Activated CD4-positive, alpha-beta T cell treated with anti-CD3 and anti-CD28 coated beads, Interleukin-2, amount 50 U/mL, for 48 hours (primary cell): ENCODE data around the gene FAM83E.

Source experiments
- DNase-seq, 2 experiments: peaks; one replicate each; pipeline ENCODE4 v3.0.0-alpha.2; 2020

FAM83E gene

DNA sequence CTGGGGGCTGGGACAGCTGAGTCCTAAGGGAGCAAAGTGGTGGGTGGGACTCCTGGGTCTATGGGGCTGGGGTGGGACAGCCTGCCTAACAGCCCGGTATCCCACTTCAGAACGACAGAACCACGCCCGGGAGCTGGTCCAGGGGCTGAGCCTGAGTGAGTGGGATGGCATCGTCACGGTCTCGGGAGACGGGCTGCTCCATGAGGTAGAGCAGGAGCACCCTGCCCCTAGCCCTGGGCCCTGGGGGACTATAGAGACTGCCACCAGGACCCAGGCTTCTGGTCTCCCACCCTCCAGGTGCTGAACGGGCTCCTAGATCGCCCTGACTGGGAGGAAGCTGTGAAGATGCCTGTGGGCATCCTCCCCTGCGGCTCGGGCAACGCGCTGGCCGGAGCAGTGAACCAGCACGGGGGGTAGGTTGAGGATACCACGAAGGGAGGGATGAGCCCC is 13.0 kb upstream of the FAM83E start:
- no peak for DNase-seq

DNA sequence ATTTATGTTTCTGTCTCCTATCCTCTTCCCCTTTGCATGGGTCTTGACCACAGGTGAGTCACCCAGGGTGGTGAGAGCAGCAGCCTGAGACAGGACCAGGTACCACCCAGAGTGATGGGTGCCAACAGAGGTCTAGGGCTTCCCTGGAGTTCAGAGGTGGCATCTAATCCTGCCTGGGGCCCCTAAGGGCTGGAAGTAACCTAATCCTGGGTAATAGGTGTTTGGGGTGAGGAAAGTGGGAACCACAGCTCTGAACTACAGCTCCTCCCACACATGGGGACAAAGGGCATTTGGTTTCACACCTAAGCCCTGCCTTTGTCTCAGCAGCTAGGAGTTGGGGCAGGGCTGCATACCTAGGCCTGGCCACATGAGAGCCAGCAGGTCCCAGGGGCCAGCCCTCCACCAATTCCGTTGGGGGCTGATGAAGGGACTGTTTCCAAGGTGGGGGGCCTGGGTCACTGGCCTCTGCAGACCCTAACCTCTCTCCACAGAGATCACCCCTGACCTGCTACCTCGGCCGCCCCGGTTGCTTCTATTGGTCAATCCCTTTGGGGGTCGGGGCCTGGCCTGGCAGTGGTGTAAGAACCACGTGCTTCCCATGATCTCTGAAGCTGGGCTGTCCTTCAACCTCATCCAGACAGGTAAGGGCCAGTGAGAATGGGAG is 12.5 kb upstream of the FAM83E start:
- no peak for DNase-seq

DNA sequence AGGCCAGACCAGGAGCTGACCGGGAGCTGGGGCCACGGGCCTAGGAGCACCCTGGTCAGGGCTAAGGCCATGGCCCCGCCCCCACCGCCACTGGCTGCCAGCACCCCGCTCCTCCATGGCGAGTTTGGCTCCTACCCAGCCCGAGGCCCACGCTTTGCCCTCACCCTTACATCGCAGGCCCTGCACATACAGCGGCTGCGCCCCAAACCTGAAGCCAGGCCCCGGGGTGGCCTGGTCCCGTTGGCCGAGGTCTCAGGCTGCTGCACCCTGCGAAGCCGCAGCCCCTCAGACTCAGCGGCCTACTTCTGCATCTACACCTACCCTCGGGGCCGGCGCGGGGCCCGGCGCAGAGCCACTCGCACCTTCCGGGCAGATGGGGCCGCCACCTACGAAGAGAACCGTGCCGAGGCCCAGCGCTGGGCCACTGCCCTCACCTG is 11.0 kb upstream of the FAM83E start:
- DNase-seq, result no peak

DNA sequence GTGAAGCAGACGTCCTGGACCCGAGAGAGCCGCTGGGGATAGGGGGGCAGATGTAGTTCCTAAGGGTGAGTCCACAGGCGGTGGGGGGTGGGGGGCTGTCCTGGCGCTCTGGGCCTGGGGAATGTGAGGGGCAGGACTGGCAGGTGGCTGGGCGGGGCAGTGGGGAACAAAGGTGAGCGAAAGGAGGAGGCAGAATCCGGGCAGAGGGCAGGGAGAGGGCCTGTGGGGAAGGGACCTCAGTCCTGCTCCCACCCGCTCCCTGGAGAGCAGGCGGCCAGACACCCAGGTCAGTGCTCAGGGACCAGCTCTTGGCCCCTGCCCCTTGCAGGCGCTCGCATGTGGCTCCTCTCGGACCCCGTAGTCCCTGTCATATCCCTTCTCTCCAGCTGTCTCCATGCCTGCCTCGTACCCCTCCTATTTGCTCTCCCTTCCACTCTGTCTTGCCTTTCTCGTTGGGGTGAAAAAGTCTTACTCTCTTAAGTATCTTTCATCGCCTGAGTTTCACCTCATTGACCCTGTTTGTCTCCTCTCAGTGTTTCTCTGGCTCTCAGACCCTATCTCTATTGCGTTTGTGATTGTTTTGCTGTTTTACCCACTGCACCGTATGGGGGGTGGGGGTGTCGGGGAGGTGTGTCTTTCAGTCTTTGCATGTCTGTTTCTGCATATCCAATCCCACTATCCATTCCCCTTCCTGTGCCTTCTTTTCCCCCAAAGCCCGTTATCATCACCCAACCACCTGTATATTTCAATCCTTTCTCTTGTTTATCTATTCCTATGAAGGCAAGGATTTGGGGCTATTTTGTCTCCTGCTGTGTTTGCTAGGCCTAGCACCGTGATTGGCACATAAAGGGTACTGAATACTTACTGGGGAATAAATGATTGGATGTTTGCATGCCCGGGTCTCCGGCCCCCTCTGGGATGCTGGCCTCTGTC is 10.2 kb upstream of the FAM83E start:
- no peak for DNase-seq

DNA sequence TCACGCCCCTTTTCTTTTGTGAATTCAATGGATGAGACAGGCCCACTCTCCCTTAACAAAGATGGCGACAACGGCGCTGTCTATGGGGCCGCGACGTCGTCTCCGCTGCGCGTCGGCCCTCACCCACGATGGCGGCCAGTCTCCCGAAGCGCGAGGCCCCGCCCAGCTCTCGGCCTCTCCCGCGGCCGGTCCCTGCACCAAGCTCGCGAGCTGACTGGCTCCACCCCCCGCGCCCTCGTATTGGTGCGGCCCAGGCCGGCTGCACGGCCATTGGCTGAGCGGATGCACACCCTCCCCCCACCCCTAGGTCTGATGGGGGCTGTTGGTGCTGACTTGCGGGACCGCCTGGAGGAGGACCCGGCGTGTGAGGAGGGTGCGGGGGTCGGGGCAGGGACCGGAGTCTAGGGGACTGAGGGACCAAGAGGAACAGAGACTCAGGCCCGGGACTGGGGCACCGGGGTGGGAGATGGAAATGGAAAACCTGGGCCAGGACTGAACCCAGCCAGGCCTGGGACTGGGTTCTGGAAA is 9.3 kb upstream of the FAM83E start:
- peak; percentile 98 to 99 for DNase-seq

DNA sequence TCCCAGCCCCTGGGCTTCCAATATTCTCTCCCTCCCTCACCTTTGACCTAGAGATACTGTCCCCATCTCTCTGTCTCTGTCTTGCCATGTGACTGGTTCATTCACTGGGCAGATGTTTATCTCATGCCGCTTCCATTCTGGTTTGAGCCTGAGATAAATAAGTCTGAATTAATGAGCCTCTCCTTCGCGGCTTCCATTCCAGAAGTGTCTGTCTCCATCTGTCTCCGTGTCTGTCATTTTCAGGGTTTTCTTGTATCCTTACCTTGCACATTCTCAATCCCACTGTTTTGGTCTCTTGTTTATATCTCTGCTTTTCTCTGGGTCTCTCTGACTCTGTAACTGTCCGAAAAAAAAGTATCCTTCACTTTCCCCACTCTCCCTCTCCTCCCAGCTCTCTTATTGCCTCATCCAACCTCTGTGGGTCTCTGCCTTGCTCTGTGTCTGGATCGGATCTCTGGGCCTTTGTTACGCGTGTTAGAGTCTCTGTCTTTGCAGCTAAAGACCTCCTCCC is 8.7 kb upstream of the FAM83E start:
- no peak for DNase-seq

DNA sequence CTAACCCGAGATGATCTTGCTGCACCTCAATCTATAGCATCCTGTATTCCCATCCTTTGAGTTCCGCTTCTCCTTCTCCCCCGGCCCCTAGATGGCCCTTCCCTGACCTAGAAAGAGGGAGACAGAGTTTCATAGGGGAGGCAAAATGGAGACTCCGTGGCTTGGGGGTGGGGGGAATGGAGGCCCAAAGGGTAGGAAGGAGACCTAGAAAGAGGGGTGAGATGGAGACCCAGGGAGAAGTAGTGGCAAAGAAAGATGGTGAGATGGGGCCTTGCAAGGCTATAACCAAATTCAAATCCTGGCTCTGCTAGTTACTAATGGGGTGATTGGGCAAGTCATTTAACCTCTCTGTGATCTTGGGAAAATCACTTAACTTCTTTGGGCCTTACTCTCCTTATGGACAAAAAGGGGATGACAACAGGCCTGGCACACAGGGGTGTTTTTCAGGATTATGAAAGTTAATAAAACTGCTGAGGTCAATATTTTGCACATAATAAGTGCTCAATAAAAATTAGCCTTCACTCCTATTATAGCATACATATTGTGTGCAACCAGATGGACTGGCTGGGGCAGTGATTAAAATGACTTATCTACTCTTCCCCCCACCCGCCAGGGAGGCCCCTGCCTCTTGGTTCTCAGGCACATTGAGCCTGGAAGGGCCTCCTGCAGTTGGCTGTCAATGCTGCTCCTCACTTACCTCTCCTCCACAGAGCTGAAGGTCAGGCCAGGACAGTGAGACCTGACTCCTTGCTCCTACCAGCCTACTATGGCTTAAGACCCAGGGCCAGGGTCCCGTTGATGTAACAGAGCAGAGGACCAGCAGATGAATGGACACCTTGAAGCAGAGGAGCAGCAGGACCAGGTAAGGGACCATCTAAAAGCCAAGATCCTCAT is 5.1 kb upstream of the FAM83E start:
- no peak for DNase-seq

DNA sequence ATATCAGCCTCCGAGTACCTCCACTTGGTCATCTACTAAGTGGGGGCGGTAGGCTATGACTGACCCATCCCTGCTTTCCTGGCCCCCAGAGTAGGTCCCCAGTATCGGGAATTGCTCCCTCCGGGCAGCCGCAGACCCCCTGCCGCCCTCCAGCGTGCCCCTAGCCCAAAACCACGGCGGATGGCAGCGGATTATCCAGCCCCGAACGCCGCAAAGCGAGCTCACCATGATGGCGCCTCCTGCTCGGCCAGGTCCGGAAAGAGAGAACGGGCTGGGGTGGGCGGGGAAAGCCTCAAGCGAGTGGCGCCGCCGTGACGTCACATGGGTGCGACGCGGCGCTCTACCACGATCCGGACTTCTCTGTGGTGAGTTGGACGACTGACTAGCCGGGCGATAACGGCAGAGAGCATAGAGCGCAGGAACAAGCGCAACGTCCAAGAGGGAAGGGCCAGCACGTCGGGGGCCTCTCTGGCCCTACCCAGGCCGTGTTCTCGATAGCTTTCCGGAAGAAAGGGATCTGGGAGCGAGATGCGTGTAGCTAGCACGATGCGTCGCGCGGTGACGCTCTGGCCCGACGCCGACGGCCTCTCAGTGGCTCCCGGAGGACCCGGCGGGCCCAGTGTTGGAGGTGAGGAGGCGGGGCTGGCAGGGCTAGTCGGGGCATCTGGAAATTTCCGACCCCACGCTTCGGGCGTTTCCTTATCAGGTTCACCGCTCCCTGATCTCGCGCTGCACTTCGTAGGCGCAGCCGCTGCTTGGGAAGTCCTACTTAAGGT is 4.2 kb upstream of the FAM83E start, which contains the start of the genes RPL18 and SPHK2:
TSS of gene RPL18 (minus strand) at position 263 of the 776 bp plus-strand sequence. CDS start at position 228, 35 bp downstream.
TSS of gene SPHK2 (plus strand) at position 591 of the 776 bp plus-strand sequence. CDS start 1,009 bp downstream, outside the sequence.
- DNase-seq, result peak; percentile 96

DNA sequence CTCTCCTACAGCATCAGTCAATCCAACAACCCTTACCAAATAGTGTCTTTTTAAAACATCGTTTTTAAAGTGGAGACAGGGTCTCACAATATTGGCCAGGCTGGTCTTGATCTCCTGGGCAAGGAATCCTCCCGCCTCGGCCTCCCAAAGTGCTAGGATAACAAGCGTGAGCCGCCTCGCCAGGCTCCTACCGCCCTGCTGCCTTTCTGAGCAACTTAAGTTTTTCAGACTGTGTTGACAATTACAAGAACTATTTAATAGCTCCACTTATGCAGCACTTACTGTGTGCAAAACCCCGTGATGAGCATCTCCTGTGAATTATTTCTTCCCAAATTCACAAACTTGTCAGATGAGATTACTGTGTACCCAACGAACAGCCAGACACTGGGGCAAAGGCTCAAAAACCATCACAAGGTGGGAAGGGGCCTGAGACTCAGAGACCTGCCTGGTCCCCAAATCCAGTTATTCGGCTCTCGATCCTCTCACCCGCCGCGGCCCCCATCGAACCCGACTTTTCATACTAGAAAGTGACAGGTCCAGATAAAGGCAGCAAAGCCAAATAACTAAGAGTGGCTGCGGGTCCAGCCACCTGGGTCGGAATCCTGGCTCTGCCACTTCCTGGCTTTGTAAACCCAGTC is 3.5 kb upstream of the FAM83E start:
- no peak for DNase-seq

DNA sequence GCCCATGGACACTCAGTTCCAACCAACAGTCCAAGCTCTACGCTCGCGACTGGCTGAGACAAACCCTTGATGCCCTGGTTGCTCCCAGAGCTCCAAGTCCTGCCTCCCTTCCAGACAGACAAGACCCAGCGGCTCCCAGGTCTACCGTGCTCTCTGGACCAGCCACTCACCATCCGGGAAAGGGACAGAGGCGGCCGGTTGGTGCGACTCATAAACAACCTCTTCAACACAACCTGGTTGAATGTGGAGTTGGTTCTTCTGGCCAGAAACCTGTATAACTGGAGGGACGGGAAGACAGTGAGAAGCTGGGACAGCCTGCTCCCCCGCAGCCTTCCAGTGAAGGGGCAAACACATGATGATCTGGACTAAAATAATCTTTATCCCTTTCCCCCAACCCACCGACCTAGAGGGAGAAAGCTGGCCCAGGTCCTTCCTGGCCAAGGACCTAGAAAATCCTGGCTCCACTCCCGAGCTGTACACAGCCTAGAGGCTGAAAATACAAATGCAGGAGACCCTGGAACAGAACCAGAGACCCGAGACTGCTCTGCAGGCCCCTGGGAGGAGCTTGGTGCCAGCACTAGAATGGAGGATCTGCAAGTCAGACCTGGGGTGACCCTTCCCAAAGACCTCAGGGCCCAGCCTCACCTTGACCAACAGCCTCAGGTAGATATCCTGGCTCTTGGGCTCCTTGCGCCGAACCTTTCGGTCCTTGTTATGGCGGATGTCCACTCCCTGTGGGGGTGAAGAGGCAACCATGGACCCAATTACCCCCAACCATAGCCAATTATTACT is 2.5 kb upstream of the FAM83E start:
- DNase-seq, result no peak

DNA sequence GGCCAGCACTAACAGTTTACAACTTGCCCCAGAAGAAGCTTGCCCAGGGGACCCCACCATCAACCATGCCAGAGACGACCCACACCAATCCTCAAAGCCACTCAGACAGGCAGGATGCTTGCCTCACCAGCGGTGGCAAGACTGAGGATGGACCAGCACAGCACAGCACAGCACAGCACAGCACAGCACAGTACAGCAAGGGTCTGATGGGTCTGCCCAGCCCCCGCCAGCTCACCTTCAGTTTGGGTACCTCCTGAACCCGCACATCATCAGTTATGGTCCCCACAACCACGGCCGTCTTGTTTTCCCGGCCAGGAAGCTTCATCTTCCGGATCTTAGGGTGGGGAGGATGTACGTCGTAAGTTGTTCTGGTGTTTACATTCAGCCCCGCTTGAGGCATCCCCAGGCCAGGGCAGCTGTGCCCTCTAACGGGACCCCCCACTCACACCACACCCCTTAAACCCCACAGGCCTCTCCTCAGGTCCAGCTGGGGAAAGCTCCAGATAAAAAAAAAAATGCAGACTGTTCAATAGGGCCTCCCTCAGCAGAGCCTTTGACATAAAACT is 1.7 kb upstream of the FAM83E start:
- no peak for DNase-seq

DNA sequence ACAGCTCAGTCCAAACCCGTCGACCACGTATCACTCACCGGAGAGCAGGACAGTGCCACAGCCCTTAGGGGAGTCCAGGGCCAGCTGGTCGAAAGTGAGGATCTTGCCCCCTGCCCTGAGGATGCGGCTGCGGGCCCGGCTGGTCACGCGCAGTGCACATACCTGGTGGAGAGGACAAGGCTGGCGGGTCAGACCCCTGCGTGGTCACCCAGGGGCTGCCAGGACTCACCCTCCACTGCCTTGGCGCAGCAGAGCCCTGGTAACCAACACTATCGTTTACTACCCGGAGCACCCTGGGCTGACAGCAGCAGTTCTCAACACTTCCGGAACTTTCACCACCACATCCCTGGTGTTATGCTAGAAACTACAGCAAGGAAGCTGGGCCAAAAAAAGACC is 1.2 kb upstream of the FAM83E start:
- no peak for DNase-seq

DNA sequence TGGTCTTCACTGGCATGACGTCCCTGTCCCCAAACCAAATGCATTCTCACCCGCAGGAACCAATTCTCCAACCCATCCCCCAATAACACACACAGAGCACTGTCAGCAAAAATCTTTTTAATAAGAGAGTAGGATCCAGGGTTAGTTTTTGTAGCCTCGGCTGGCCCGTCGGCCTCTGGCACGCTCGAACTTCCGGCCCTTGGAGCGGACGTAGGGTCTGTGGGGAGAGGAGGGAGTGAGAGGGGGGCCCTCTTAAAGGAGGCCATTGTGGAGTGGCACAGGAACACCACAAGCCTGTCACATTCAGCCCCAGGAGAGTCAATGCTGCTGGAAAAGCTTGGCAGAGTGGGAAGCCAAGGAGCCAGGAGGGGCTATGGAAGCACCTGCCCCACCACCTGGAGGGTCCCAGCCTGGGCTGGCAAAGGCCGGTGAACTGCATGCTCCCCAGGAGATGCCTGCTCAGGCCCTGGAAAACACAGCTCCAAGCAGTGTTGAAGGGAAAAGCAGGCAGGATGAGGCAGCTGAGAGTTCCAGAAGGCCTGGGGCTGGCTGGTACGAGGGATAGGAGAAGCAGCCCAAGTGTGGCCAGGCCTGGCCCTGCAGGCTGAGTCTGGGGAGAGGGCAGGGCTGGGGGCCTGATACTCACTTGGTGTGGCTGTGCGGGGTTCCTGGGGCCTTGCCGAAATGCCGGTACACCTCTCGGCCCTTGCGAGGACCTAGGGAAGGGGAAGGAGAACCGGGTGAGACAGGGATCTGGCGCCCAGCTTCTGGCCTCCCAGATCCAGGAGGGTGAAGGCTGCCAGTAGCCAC is 560 bp upstream of the FAM83E start:
- DNase-seq, result no peak

DNA sequence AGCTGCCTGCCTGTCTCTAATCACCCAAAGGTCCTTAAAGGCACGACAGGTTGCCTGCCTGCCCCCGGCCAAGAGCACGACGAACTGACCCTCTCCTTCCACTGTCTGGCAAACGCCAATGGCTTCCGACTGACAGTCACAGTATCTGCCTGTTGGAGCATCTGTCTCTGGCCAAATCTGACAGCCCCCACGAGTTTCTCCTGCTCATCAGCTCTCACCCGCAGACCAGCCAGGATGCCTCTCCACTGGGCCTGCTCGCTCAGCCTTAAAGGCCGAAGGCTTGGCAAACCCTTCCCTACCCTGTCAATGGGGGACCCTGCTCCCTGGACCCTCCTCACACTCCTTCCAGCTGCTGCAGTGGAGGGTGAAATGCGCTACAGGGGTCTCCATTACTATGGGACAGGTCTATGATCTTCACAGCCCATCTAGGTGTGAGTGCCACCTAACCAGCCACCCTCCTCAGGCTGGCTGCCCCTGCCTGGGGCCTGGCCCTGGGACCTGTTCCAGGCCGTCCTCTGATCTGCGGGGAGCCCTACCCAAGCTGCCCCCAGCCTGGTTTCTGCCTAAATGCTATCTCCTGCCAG is 932 bp downstream of the FAM83E start:
- DNase-seq, result no peak

DNA sequence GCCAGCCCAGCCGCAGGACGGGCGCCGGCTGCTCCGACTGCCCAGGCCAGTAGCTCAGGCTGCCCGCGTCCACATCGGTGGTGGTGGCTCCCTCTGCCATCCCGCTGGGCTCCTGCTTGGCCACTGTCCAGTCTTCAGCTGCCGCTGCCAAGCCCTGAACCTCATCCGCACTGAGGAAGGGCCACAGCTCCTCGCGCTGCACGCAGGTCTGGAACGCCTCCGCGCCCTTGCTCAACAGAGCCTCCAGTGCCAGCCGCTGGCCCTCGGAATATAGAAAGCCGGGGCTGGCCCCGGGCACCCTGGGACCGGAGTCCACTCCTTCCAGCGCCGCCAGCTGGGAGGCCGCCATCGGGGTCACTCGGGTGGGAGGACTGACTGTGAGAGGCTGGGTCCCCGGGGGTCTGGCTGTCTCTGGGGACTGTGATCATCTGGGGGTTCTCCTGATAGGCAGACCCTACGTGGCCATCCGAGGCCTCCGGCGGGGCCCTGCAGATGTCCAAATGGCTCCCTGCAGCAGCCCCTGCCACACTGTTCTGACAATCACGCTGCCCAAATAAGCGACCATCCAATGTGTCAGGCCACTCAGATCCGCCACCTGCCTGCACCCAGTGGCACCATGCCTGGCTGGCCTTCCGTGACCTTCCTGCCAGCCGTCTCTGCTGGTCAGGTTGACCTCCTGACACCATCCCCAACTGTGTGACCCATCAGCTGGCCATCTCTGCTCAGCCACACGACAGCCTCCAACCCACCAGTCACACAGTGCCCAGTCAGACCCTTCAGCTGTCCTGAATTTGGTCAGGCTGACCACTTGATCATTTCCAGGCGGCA is 1.6 kb downstream of the FAM83E start:
- no peak for DNase-seq

DNA sequence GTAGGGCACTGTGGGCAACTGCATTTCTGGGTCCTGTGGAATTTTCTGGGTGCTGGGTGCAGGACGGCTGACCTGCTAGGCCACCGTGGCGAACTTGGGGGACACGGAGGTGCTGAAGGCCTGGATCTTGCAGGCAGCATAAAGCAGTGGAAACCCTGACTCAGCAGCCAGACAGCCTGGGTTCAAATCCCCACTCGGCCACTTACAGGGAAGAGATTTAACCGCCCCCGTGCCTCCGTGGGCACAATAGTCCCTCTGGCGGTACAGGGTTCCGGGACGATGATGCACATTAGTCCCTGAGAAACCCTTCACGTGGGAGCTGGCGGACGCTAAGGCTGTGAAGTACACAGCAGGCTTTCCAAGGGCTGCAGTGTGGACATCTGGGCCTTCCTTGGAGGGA is 3.0 kb downstream of the FAM83E start:
- no peak for DNase-seq

DNA sequence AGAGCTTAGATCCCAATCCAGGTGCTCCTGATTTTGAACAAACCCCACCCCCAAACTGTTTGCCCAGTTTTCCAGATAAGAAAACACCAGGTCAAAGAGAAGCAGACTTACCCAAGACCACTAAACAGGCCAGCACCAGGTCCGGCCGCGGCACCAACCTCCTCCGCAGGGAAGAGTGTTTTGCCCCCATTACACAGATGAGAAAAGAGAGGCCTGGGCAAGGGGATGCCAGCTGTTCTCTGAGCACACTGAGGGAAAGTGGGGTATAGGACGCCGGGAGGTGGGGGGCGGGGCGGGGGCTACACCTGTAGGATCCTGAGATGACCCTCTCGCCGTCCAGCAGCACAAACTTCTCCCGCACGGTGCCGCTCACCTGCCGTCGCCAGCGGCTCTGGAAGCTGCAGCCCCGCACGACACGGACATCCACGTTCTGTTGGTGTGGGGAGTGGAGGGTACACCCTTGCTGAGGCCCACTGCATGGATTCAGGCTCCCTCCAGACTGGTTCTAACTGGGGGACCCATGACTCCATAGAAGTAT is 5.2 kb downstream of the FAM83E start:
- no peak for DNase-seq
